Epithelial cell of esophagus (primary cell): ENCODE results near the gene PRR14.
A peak's percentile ranks its signal among the peaks of the same experiment; 100 is the strongest.

Source experiments
- DNase-seq: peaks from one replicate; pipeline ENCODE4 v3.0.0; 2010; ENCODE audit warnings: low read depth
- H3K4me3 ChIP-seq: 2 replicates; pipeline ENCODE4 v1.5.1; 2011; ENCODE audit warnings: mild to moderate bottlenecking, low read length, control low read depth
- CTCF ChIP-seq: IDR thresholded peaks from 2 replicates; pipeline ENCODE4 v1.5.1; 2011; ENCODE audit warnings: low read depth, mild to moderate bottlenecking, low read length, control low read depth, inconsistent platforms; ENCODE audit not compliant: insufficient read depth; ENCODE audit errors: missing control alignments

The PRR14 gene

GRCh38 chr16:30660424-30661261 lies 9.9 kb downstream of the PRR14 start:
- peak overlapping the region; percentile 90 for H3K4me3 ChIP-seq
- peak; percentile 49 for DNase-seq
- no peak for TF ChIP-seq CTCF

- H3K4me3 ChIP-seq = no peak overlapping the region
- no peak for DNase-seq
- TF ChIP-seq CTCF = no peak
These were observed 11.7 kb downstream of the PRR14 start for GRCh38 chr16:30662449-30662848.

- TF ChIP-seq CTCF = no peak
- no peak for DNase-seq
These were observed 12.3 kb downstream of the PRR14 start for GRCh38 chr16:30663038-30663437.

GRCh38 chr16:30663820-30664219 lies 13.1 kb downstream of the PRR14 start:
- H3K4me3 ChIP-seq = no peak overlapping the region
- TF ChIP-seq CTCF = no peak
- DNase-seq = no peak

More at GRCh38 chr16:30663038-30663437, 12.3 kb downstream of the PRR14 start:
- no peak overlapping the region for H3K4me3 ChIP-seq

DNA sequence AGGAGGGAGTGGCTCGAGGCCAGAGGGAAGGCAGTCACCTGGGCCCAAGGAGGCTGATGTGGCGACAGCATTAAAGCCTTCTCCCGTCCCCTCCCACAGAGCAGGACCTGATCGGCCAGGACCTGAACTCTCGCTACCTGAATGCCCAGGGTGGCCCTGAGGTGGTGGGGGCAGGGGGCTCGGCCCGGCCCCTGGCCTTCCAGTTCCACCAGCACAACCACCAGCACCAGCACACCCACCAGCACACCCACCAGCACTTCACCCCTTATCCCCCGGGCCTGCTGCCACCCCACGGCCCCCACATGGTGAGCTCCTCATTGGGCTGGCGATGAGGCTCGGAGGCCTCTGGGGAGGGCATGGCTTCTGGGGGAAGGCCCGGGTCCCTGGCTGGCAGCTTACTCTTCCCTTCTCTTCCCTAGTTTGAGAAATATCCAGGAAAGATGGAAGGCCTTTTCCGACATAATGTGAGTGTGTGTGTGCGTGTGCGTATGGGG lies 13.9 kb downstream of the PRR14 start:
- DNase-seq = no peak
- no peak for TF ChIP-seq CTCF
- no peak overlapping the region for H3K4me3 ChIP-seq

DNA sequence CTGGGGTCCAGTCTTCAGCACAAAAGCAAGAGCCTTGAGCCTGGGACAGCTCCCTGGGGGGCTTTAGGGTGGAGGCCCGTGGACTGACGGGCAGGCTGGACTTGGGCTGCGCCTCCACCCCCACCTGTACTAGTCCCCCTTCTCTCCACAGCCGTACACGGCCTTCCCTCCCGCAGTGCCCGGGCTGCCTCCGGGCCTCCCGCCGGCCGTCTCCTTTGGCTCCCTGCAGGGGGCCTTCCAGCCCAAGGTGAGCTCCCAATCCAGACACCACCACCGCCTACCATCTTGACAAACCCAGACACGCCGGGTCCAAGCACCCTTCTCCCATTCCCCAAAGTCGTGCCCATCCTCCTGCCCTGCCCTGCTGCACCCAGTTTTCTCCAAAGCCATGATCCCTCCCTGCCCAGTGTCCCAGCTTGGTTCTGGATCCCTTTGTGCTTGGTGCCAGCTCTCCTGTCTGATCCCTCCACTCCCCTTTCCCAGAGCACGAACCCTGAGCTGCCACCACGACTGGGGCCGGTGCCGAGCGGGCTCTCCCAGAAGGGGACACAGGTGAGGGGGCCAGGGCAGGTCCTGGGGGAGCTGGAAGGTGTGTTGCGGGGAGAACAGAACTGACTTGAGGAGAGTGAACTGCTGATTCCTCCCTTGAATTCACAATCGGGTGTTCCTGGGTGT lies 14.5 kb downstream of the PRR14 start:
- DNase-seq = no peak
- no peak for TF ChIP-seq CTCF
- H3K4me3 ChIP-seq = no peak overlapping the region
